Fibroblast of mammary gland (primary cell): Measurements from ENCODE around the gene IER3.

Experiments used
- DNase-seq: peaks from one replicate; pipeline ENCODE4 v3.0.0-alpha.2; 2010; ENCODE audit warnings: low read depth
- H3K4me3 ChIP-seq: 2 replicates; pipeline ENCODE4 v1.5.1; 2011; ENCODE audit warnings: low read depth, mild to moderate bottlenecking, low read length, moderate library complexity; ENCODE audit not compliant: control insufficient read depth
- TF ChIP-seq, protein P1 (sequence below): conservative IDR thresholded peaks from 2 replicates; pipeline ENCODE4 v1.5.1; 2011; ENCODE audit warnings: low read depth, low read length, inconsistent platforms; ENCODE audit not compliant: control insufficient read depth, insufficient read depth

The IER3 gene

DNA sequence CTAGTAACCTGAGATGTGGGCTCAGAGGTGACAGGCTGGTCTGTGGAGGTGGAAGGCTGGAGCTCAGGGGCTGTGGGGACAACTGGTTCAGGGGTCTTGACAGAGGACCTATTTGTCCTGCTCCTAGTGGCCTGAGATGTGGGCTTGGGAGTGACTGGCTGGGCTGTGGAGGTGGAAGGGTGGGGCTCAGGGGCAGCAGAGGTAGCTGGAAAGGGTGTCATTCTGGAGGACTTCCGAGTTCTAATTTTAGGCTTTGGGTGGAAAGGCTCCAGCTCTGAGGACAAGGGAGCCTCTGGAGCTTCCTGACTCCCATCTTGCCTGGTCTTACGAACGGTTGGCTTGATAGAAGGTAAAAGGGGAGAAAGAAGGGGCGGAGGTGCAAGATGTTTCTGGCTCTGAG is 38.7 kb downstream of the IER3 start:
- no peak for DNase-seq
- TF ChIP-seq, protein P1, sequence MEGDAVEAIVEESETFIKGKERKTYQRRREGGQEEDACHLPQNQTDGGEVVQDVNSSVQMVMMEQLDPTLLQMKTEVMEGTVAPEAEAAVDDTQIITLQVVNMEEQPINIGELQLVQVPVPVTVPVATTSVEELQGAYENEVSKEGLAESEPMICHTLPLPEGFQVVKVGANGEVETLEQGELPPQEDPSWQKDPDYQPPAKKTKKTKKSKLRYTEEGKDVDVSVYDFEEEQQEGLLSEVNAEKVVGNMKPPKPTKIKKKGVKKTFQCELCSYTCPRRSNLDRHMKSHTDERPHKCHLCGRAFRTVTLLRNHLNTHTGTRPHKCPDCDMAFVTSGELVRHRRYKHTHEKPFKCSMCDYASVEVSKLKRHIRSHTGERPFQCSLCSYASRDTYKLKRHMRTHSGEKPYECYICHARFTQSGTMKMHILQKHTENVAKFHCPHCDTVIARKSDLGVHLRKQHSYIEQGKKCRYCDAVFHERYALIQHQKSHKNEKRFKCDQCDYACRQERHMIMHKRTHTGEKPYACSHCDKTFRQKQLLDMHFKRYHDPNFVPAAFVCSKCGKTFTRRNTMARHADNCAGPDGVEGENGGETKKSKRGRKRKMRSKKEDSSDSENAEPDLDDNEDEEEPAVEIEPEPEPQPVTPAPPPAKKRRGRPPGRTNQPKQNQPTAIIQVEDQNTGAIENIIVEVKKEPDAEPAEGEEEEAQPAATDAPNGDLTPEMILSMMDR: no peak
- no peak overlapping the region for H3K4me3 ChIP-seq

DNA sequence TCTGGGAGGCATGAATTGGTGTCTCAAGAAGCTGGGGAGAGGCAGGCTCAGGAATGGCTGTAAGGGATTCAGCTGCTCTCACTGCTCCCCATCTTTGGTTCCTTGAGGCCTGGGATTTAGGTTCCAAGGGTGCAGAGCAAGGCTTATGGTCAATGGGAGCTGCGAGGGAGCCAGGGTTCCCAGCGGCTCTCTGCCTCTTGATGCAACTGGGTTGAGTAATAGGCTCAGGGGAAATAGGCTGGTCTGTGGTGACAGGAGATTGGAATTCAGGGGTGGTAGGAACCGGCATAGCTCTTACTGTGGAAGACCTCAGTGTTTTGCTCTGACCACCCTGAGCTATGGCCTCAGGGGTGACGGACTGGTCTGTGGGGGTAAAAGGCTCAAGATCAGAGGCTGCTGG is 40.5 kb downstream of the IER3 start:
- no peak for DNase-seq
- TF ChIP-seq, protein P1: no peak
- H3K4me3 ChIP-seq: no peak overlapping the region

- TF ChIP-seq, protein P1: no peak
- DNase-seq: no peak
- H3K4me3 ChIP-seq: no peak overlapping the region
Observed at GRCh38 chr6:30703011-30703410, 41.3 kb downstream of the IER3 start.

- DNase-seq: no peak
- TF ChIP-seq, protein P1: no peak
- H3K4me3 ChIP-seq: no peak overlapping the region
Observed at GRCh38 chr6:30700340-30700739, 44.0 kb downstream of the IER3 start.

- TF ChIP-seq, protein P1: no peak
- H3K4me3 ChIP-seq: no peak overlapping the region
- DNase-seq: no peak
Observed at GRCh38 chr6:30696432-30696831, 47.9 kb downstream of the IER3 start.
